Measurements from ENCODE around the gene PCSK4. TPM values are rescaled to one million over a fixed set of nuclear protein-coding genes. Genes with fewer than 3 reads are reported as not detected.

The PCSK4 gene
- total and polyA plus RNA-seq, 4 donors, result 2.2 to 14.4 (median 9.3) TPM

- H3K4me1 ChIP-seq (ENCODE audit: control insufficient read depth, insufficient read depth, low read length), result peaks cover 80% of the 10 kb centered on the region
- peaks cover 87% of the 10 kb centered on the region for H3K36me3 ChIP-seq (ENCODE audit: control insufficient read depth, insufficient read depth, low read length)
- WGBS (ENCODE audit: insufficient coverage), result 47% methylated on average over 30 of the region's 44 CpGs
- no peak overlapping the region for H3K4me3 ChIP-seq (ENCODE audit: low read depth, low read length)
- H3K27me3 ChIP-seq (ENCODE audit: control insufficient read depth, insufficient read depth, low read length), result peaks cover 19% of the 10 kb centered on the region
- no peaks in the 10 kb centered on the region for H3K9me3 ChIP-seq (ENCODE audit: control insufficient read depth, insufficient read depth, low read length)
- peak in 2 of 6 donors; percentile 21 to 41 for DNase-seq (ENCODE audit: low read depth in 4 of 6, low spot score in 6 of 6)
- H3K27ac ChIP-seq (ENCODE audit: low read depth, low read length), result peak overlapping the region; percentile 75
These were observed 17.7 kb downstream of the PCSK4 start for GRCh38 chr19:1472231-1473084.

- Histone ChIP-seq H3K9me3 (ENCODE audit: control insufficient read depth, insufficient read depth, low read length) (no peaks in the 10 kb centered on the region), H3K36me3 (ENCODE audit: control insufficient read depth, insufficient read depth, low read length) (peaks cover 91% of the 10 kb centered on the region), H3K27me3 (ENCODE audit: control insufficient read depth, insufficient read depth, low read length) (peaks cover 21% of the 10 kb centered on the region), H3K4me1 (ENCODE audit: control insufficient read depth, insufficient read depth, low read length) (peaks cover 79% of the 10 kb centered on the region), H3K27ac (ENCODE audit: low read depth, low read length) (peak overlapping the region; percentile 75), H3K4me3 (ENCODE audit: low read depth, low read length) (no peak overlapping the region)
- DNase-seq (ENCODE audit: low read depth in 4 of 6, low spot score in 6 of 6), result peak in 2 of 6 donors; percentile 43 to 62
- 44% methylated on average over 20 of the region's 24 CpGs for WGBS (ENCODE audit: insufficient coverage)
These were observed 18.5 kb downstream of the PCSK4 start for GRCh38 chr19:1471515-1472160.

GRCh38 chr19:1471010-1471514, 19.1 kb downstream of the PCSK4 start:
- H3K27ac ChIP-seq (ENCODE audit: low read depth, low read length), result peak overlapping the region; percentile 33
- peaks cover 24% of the 10 kb centered on the region for H3K27me3 ChIP-seq (ENCODE audit: control insufficient read depth, insufficient read depth, low read length)
- 29% methylated on average over 28 of the region's 28 CpGs for WGBS (ENCODE audit: insufficient coverage)
- H3K36me3 ChIP-seq (ENCODE audit: control insufficient read depth, insufficient read depth, low read length), result peaks cover 91% of the 10 kb centered on the region
- no peak overlapping the region for H3K4me3 ChIP-seq (ENCODE audit: low read depth, low read length)
- peaks cover 77% of the 10 kb centered on the region for H3K4me1 ChIP-seq (ENCODE audit: control insufficient read depth, insufficient read depth, low read length)
- no peaks in the 10 kb centered on the region for H3K9me3 ChIP-seq (ENCODE audit: control insufficient read depth, insufficient read depth, low read length)
- peak in 2 of 6 donors; percentile 18 to 57 for DNase-seq (ENCODE audit: low read depth in 4 of 6, low spot score in 6 of 6)

GRCh38 chr19:1470305-1471009, 19.7 kb downstream of the PCSK4 start:
- no peaks in the 10 kb centered on the region for H3K9me3 ChIP-seq (ENCODE audit: control insufficient read depth, insufficient read depth, low read length)
- DNase-seq (ENCODE audit: low read depth in 4 of 6, low spot score in 6 of 6), result peak in 2 of 6 donors; percentile 43 to 73
- peaks cover 74% of the 10 kb centered on the region for H3K4me1 ChIP-seq (ENCODE audit: control insufficient read depth, insufficient read depth, low read length)
- 20% methylated on average over 67 of the region's 67 CpGs for WGBS (ENCODE audit: insufficient coverage)
- H3K27ac ChIP-seq (ENCODE audit: low read depth, low read length), result peak overlapping the region; percentile 33
- peaks cover 24% of the 10 kb centered on the region for H3K27me3 ChIP-seq (ENCODE audit: control insufficient read depth, insufficient read depth, low read length)
- H3K4me3 ChIP-seq (ENCODE audit: low read depth, low read length), result peak overlapping the region; percentile 12
- H3K36me3 ChIP-seq (ENCODE audit: control insufficient read depth, insufficient read depth, low read length), result peaks cover 91% of the 10 kb centered on the region

- Histone ChIP-seq H3K27ac (ENCODE audit: low read depth, low read length) (no peak overlapping the region), H3K4me3 (ENCODE audit: low read depth, low read length) (peak overlapping the region; percentile 12), H3K4me1 (ENCODE audit: control insufficient read depth, insufficient read depth, low read length) (peaks cover 70% of the 10 kb centered on the region)
These were observed 20.2 kb downstream of the PCSK4 start for GRCh38 chr19:1470055-1470304.

GRCh38 chr19:1469255-1470054, 20.7 kb downstream of the PCSK4 start:
- Histone ChIP-seq H3K4me3 (ENCODE audit: low read depth, low read length) (no peak overlapping the region), H3K27me3 (ENCODE audit: control insufficient read depth, insufficient read depth, low read length) (peaks cover 24% of the 10 kb centered on the region), H3K36me3 (ENCODE audit: control insufficient read depth, insufficient read depth, low read length) (peaks cover 91% of the 10 kb centered on the region), H3K4me1 (ENCODE audit: control insufficient read depth, insufficient read depth, low read length) (peaks cover 65% of the 10 kb centered on the region), H3K9me3 (ENCODE audit: control insufficient read depth, insufficient read depth, low read length) (no peaks in the 10 kb centered on the region), H3K27ac (ENCODE audit: low read depth, low read length) (no peak overlapping the region)
- no peak for DNase-seq (ENCODE audit: low read depth in 4 of 6, low spot score in 6 of 6)
- WGBS (ENCODE audit: insufficient coverage), result 43% methylated on average over 117 of the region's 117 CpGs

More at GRCh38 chr19:1470055-1470304, 20.2 kb downstream of the PCSK4 start:
- no peak for DNase-seq (ENCODE audit: low read depth in 4 of 6, low spot score in 6 of 6)
- WGBS (ENCODE audit: insufficient coverage), result 40% methylated on average over 21 of the region's 22 CpGs
- Histone ChIP-seq H3K36me3 (ENCODE audit: control insufficient read depth, insufficient read depth, low read length) (peaks cover 91% of the 10 kb centered on the region), H3K9me3 (ENCODE audit: control insufficient read depth, insufficient read depth, low read length) (no peaks in the 10 kb centered on the region), H3K27me3 (ENCODE audit: control insufficient read depth, insufficient read depth, low read length) (peaks cover 24% of the 10 kb centered on the region)

GRCh38 chr19:1468821-1469254, 21.3 kb downstream of the PCSK4 start:
- DNase-seq (ENCODE audit: low read depth in 4 of 6, low spot score in 6 of 6), result no peak
- no peak overlapping the region for H3K4me3 ChIP-seq (ENCODE audit: low read depth, low read length)
- 36% methylated on average over 47 of the region's 47 CpGs for WGBS (ENCODE audit: insufficient coverage)
- peaks cover 87% of the 10 kb centered on the region for H3K36me3 ChIP-seq (ENCODE audit: control insufficient read depth, insufficient read depth, low read length)
- no peaks in the 10 kb centered on the region for H3K9me3 ChIP-seq (ENCODE audit: control insufficient read depth, insufficient read depth, low read length)
- peaks cover 59% of the 10 kb centered on the region for H3K4me1 ChIP-seq (ENCODE audit: control insufficient read depth, insufficient read depth, low read length)
- no peak overlapping the region for H3K27ac ChIP-seq (ENCODE audit: low read depth, low read length)
- peaks cover 24% of the 10 kb centered on the region for H3K27me3 ChIP-seq (ENCODE audit: control insufficient read depth, insufficient read depth, low read length)

GRCh38 chr19:1468274-1468820, 21.8 kb downstream of the PCSK4 start:
- no peak overlapping the region for H3K4me3 ChIP-seq (ENCODE audit: low read depth, low read length)
- peaks cover 24% of the 10 kb centered on the region for H3K27me3 ChIP-seq (ENCODE audit: control insufficient read depth, insufficient read depth, low read length)
- H3K9me3 ChIP-seq (ENCODE audit: control insufficient read depth, insufficient read depth, low read length), result no peaks in the 10 kb centered on the region
- no peak for DNase-seq (ENCODE audit: low read depth in 4 of 6, low spot score in 6 of 6)
- peaks cover 54% of the 10 kb centered on the region for H3K4me1 ChIP-seq (ENCODE audit: control insufficient read depth, insufficient read depth, low read length)
- no peak overlapping the region for H3K27ac ChIP-seq (ENCODE audit: low read depth, low read length)
- peaks cover 85% of the 10 kb centered on the region for H3K36me3 ChIP-seq (ENCODE audit: control insufficient read depth, insufficient read depth, low read length)
- 50% methylated on average over 42 of the region's 49 CpGs for WGBS (ENCODE audit: insufficient coverage)

Measured in spinal cord (tissue), 10 donors.